ENCODE results near the gene PELI2.

Gene PELI2

DNA sequence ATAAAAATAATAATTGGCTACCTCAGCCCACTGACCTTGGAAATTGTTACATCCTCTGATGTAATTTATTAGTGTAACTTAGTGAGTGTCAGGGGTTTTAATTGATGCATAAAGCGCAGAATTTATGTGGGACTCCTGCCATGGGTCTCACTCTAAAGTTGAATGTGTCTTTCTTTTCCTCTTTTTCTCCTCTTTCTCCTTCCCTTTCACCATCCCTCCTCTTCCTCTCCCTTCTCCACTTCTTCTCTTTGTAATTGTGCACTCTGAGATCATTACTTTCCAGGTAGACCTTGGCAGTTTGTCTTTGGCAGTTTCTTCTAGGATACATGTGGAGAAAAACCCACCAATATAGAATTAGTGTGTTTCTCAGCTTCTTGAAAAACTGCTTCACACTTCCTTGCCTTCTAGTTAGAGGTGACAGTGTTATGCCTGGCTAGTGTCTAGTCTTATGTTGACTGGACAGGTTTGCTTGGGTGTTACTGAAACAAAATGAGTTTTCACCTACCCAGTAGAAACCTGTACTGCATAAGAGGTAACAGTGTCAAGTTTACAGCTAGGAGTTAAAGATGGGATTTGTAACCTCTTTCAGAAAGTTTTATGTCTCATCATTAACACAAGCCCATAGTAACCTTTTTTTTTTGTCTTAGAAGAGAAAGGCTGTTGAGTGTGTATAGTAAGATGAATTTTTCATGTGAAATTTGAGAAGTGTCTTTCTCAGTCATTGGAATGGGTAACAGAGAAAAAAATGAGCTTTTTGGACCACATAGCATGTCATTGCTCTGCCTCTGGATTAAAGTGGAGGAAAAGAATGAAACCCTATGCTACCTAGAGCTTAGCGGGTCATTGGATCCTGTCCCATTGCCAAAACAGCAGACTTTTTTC lies 18.6 kb downstream of the PELI2 start:
- Histone ChIP-seq H3K4me3 (ENCODE audit: low read depth, low read length) (no peak overlapping the region), H3K4me1 (ENCODE audit: control insufficient read depth, insufficient read depth, low read length) (peaks cover 55% of the 10 kb centered on the region), H3K27ac (ENCODE audit: extremely low read depth, low read depth, low read length) (no peak overlapping the region), H3K36me3 (ENCODE audit: control insufficient read depth in 2 of 2, insufficient read depth in 1 of 2, low read length in 2 of 2) (no peaks in the 10 kb centered on the region), H3K9me3 (ENCODE audit: control insufficient read depth, insufficient read depth, low read depth, low read length) (no peaks in the 10 kb centered on the region)
- ChIA-PET CTCF (no interaction called here), POLR2A (no interaction called here)
- TF ChIP-seq PRDM1 (tag by site-specific recombination; IDR thresholded peaks at IDR 0.05) (peak; percentile 68), YY1 (tag by site-specific recombination; IDR thresholded peaks at IDR 0.05) (no peak), ZNF10 (tag by site-specific recombination; IDR thresholded peaks at IDR 0.05) (no peak), GLI4 (tag by site-specific recombination; IDR thresholded peaks at IDR 0.05) (no peak), ZSCAN23 (tag by site-specific recombination; IDR thresholded peaks at IDR 0.05) (no peak), ZNF510 (tag by site-specific recombination; IDR thresholded peaks at IDR 0.05; ENCODE audit: insufficient replicate concordance) (no peak), ZNF239 (tag by site-specific recombination; IDR thresholded peaks at IDR 0.05) (no peak), ZNF121 (tag by site-specific recombination; IDR thresholded peaks at IDR 0.05) (no peak), ZEB2 (tag by site-specific recombination; IDR thresholded peaks at IDR 0.05) (no peak), MYNN (tag by site-specific recombination; IDR thresholded peaks at IDR 0.05; ENCODE audit: borderline replicate concordance) (no peak), RBAK (tag by site-specific recombination; IDR thresholded peaks at IDR 0.05) (no peak), ZNF133 (tag by site-specific recombination; IDR thresholded peaks at IDR 0.05) (no peak), ZNF785 (tag by site-specific recombination; IDR thresholded peaks at IDR 0.05) (no peak)
- TF ChIP-seq, protein P1, sequence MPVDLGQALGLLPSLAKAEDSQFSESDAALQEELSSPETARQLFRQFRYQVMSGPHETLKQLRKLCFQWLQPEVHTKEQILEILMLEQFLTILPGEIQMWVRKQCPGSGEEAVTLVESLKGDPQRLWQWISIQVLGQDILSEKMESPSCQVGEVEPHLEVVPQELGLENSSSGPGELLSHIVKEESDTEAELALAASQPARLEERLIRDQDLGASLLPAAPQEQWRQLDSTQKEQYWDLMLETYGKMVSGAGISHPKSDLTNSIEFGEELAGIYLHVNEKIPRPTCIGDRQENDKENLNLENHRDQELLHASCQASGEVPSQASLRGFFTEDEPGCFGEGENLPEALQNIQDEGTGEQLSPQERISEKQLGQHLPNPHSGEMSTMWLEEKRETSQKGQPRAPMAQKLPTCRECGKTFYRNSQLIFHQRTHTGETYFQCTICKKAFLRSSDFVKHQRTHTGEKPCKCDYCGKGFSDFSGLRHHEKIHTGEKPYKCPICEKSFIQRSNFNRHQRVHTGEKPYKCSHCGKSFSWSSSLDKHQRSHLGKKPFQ (tag by site-specific recombination; IDR thresholded peaks at IDR 0.05) = no peak
- TF ChIP-seq, protein P2, sequence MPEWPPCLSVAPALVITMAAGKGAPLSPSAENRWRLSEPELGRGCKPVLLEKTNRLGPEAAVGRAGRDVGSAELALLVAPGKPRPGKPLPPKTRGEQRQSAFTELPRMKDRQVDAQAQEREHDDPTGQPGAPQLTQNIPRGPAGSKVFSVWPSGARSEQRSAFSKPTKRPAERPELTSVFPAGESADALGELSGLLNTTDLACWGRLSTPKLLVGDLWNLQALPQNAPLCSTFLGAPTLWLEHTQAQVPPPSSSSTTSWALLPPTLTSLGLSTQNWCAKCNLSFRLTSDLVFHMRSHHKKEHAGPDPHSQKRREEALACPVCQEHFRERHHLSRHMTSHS (tag by site-specific recombination; IDR thresholded peaks at IDR 0.05) = no peak
- TF ChIP-seq, protein P3, sequence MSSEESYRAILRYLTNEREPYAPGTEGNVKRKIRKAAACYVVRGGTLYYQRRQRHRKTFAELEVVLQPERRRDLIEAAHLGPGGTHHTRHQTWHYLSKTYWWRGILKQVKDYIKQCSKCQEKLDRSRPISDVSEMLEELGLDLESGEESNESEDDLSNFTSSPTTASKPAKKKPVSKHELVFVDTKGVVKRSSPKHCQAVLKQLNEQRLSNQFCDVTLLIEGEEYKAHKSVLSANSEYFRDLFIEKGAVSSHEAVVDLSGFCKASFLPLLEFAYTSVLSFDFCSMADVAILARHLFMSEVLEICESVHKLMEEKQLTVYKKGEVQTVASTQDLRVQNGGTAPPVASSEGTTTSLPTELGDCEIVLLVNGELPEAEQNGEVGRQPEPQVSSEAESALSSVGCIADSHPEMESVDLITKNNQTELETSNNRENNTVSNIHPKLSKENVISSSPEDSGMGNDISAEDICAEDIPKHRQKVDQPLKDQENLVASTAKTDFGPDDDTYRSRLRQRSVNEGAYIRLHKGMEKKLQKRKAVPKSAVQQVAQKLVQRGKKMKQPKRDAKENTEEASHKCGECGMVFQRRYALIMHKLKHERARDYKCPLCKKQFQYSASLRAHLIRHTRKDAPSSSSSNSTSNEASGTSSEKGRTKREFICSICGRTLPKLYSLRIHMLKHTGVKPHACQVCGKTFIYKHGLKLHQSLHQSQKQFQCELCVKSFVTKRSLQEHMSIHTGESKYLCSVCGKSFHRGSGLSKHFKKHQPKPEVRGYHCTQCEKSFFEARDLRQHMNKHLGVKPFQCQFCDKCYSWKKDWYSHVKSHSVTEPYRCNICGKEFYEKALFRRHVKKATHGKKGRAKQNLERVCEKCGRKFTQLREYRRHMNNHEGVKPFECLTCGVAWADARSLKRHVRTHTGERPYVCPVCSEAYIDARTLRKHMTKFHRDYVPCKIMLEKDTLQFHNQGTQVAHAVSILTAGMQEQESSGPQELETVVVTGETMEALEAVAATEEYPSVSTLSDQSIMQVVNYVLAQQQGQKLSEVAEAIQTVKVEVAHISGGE (tag by site-specific recombination; conservative IDR thresholded peaks at IDR 0.05; ENCODE audit: low read depth) = no peak
- TF ChIP-seq, protein P4, sequence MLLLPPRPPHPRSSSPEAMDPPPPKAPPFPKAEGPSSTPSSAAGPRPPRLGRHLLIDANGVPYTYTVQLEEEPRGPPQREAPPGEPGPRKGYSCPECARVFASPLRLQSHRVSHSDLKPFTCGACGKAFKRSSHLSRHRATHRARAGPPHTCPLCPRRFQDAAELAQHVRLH (tag by site-specific recombination; IDR thresholded peaks at IDR 0.05) = no peak
- TF ChIP-seq, protein P5, sequence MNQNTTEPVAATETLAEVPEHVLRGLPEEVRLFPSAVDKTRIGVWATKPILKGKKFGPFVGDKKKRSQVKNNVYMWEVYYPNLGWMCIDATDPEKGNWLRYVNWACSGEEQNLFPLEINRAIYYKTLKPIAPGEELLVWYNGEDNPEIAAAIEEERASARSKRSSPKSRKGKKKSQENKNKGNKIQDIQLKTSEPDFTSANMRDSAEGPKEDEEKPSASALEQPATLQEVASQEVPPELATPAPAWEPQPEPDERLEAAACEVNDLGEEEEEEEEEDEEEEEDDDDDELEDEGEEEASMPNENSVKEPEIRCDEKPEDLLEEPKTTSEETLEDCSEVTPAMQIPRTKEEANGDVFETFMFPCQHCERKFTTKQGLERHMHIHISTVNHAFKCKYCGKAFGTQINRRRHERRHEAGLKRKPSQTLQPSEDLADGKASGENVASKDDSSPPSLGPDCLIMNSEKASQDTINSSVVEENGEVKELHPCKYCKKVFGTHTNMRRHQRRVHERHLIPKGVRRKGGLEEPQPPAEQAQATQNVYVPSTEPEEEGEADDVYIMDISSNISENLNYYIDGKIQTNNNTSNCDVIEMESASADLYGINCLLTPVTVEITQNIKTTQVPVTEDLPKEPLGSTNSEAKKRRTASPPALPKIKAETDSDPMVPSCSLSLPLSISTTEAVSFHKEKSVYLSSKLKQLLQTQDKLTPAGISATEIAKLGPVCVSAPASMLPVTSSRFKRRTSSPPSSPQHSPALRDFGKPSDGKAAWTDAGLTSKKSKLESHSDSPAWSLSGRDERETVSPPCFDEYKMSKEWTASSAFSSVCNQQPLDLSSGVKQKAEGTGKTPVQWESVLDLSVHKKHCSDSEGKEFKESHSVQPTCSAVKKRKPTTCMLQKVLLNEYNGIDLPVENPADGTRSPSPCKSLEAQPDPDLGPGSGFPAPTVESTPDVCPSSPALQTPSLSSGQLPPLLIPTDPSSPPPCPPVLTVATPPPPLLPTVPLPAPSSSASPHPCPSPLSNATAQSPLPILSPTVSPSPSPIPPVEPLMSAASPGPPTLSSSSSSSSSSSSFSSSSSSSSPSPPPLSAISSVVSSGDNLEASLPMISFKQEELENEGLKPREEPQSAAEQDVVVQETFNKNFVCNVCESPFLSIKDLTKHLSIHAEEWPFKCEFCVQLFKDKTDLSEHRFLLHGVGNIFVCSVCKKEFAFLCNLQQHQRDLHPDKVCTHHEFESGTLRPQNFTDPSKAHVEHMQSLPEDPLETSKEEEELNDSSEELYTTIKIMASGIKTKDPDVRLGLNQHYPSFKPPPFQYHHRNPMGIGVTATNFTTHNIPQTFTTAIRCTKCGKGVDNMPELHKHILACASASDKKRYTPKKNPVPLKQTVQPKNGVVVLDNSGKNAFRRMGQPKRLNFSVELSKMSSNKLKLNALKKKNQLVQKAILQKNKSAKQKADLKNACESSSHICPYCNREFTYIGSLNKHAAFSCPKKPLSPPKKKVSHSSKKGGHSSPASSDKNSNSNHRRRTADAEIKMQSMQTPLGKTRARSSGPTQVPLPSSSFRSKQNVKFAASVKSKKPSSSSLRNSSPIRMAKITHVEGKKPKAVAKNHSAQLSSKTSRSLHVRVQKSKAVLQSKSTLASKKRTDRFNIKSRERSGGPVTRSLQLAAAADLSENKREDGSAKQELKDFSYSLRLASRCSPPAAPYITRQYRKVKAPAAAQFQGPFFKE (tag by site-specific recombination; IDR thresholded peaks at IDR 0.05; ENCODE audit: borderline replicate concordance) = no peak
- TF ChIP-seq, protein P6, sequence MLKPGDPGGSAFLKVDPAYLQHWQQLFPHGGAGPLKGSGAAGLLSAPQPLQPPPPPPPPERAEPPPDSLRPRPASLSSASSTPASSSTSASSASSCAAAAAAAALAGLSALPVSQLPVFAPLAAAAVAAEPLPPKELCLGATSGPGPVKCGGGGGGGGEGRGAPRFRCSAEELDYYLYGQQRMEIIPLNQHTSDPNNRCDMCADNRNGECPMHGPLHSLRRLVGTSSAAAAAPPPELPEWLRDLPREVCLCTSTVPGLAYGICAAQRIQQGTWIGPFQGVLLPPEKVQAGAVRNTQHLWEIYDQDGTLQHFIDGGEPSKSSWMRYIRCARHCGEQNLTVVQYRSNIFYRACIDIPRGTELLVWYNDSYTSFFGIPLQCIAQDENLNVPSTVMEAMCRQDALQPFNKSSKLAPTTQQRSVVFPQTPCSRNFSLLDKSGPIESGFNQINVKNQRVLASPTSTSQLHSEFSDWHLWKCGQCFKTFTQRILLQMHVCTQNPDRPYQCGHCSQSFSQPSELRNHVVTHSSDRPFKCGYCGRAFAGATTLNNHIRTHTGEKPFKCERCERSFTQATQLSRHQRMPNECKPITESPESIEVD (tag by site-specific recombination; IDR thresholded peaks at IDR 0.05) = peak; percentile 74
- TF ChIP-seq, protein P7, sequence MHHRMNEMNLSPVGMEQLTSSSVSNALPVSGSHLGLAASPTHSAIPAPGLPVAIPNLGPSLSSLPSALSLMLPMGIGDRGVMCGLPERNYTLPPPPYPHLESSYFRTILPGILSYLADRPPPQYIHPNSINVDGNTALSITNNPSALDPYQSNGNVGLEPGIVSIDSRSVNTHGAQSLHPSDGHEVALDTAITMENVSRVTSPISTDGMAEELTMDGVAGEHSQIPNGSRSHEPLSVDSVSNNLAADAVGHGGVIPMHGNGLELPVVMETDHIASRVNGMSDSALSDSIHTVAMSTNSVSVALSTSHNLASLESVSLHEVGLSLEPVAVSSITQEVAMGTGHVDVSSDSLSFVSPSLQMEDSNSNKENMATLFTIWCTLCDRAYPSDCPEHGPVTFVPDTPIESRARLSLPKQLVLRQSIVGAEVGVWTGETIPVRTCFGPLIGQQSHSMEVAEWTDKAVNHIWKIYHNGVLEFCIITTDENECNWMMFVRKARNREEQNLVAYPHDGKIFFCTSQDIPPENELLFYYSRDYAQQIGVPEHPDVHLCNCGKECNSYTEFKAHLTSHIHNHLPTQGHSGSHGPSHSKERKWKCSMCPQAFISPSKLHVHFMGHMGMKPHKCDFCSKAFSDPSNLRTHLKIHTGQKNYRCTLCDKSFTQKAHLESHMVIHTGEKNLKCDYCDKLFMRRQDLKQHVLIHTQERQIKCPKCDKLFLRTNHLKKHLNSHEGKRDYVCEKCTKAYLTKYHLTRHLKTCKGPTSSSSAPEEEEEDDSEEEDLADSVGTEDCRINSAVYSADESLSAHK (tag by site-specific recombination; IDR thresholded peaks at IDR 0.05) = peak; percentile 44; the same call in 1 of the 2 replicates
